HG03575 (cell line): ENCODE results near the gene VRK2.
"Not testable (repeated sequence)": the region's sequence is repeated elsewhere in the genome, so short reads cannot be mapped to it uniquely, and the experiment has no call there.

Source experiments
- ATAC-seq: cut with Tn5 transposase; IDR thresholded peaks from one replicate; pipeline ENCODE4 v1.9.1; 2021; ENCODE audit not compliant: unreplicated experiment, insufficient number of reproducible peaks, low FRiP score; ENCODE audit errors: extremely low read depth

VRK2 gene

DNA sequence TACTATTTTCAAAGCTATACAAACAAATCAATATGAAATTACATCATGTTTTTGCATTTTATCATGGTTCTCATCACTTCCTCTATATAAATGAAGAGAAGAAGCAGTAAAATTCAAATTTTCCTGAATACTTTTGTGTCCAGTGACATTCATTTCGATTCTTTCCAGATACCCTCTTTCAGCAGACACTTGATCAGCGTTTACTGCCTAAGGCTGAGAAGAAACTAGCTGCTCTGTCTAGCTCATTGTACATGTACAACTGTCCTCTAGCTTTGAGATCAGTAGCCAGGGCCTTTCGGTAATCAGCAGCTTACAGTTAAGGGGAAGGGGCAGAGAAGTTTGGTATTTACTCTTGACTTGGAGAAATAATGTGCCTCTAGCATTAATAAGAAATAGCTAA is 4.8 kb downstream of the VRK2 start:
- no peak for ATAC-seq

DNA sequence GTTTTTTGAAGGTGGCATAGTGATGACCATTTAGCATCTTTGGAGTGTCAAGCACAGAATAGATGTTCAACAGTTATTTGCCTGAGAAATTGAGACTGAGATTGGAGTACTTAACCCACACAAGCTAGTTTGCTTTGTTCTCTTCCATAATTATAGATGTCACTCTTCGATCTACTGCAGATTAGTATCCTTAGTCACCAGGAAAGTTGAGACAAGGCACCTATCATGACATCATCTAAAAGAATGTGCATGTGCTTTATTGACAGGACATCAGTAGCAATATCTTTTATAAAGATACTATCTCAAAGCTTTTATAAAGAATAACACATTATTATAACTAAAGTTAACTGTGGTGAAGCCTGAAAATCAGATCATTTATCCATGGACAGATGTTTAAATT is 6.4 kb downstream of the VRK2 start:
- ATAC-seq, result no peak

DNA sequence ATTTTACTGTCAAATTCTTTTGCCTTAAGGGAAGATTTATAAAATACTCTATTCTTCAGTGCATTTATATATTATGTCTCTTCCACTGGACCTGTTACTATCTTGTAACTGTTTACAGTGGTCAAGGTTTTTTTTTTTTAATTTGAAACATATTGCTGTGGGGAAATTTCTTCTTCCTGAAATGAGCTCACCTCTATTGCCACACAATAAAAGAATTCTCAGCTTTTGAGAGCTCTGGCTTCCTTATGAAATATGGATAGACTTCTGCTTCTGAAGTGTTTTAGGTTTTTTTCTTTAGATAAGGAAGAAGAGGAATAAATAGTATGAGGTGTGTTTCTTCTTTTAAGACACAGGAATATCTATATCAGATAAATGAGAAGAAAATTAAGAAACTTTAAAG is 7.7 kb downstream of the VRK2 start:
- no peak for ATAC-seq

DNA sequence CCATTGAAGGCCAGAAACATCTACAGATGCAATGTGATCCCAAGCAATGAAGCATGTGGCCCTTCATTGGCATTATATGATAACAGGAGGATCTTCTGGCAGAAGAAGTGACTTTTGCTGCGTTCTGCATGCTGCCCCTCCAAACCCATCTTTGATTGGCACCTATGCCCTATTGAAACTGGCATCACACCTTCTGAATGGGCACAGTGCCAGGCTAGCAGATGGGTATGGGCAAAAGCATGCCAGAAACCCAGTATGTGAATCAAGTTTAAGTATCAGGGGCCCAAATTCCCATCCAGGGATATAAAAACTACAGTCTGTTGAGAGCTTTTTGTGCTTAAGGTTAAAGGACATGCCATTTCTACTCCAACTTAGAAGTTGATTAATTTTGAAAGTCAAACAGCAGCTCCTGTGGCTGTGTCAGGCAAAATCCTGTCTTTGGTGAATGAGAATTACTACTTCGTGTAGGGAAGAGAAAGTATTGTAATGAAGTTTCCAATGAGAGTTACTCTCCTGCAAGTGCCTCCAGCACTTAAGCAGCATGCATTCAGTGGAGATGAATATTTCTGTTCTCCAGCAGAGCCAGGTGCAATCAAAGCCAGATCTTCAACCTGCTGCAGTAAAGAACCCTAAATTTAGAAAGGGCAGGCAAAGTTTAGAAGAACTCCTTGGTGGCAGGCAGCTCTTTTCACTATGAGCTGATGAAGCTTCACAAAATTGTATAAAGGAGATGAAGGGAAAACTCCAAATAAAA is 8.6 kb downstream of the VRK2 start:
- ATAC-seq, result no peak

DNA sequence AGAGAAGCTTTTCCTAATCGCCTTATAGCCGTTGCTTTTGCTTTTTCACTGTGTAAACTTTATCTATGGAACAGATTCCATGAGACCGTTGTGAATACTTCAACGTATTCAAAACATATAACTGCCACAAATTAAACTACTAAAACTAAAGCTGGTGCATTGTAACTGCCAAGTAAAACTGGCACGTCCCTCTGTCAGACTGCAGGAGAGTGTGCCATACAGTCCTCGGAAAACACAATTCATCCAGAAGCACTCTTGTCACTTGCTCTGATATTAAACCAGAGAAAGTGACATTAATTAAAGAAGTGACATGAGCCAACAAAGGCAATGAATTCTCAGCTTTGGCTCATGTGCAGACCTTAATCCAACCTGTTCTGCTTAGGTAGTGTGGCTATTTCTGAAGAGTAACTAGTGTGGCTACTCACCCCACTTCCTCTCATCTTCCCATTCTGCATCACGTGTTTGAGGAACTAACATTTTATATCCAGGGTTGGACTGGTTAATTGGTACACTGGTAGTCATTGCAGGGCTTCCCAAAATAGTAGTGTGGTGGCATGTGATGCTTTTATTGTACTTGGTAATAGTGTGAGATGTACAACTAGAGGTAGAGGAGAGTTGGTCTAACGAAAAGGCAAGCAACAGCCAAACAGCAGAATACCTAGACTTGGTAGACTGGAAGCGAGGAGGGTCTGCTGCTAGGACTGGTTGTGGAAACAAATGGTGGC is 9.7 kb downstream of the VRK2 start:
- ATAC-seq, result no peak

DNA sequence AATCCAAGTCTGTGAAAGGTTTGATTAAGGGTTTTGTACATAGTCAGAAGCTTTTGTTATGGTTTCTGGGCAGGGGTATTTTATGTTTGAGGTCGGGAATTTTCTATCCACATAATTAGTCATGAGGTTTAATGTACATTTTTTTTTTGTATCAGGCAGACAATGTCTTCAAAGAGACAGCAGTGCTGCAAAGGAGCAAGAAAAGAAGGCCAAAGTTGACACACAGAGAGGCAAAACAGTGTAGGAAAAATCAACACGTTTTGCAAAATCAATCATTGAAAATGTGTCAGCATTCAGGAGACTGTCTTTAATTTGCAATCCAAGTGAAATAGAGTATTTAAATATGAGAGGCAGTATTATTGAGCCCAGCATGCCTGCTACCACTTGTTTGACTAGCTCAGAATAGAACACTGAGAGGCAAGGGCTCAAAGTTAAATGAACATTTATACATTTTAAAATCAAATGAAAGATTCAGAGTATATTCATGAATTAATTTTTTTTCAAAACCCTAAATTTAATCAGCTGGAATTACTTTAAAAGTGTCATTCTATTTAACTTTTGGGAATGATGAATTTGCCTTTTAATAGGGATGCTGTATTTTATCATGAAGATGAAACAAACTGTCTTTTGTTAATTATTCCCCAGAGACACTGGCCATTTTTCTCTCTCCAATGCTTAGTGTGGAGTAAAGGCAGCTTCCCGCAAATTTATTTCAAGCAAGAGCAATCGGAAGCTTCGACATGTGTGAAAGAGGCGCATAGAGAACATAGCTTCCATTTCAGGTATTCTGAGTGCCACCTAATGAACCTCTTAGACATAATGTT is 11.3 kb downstream of the VRK2 start:
- ATAC-seq, result no peak

DNA sequence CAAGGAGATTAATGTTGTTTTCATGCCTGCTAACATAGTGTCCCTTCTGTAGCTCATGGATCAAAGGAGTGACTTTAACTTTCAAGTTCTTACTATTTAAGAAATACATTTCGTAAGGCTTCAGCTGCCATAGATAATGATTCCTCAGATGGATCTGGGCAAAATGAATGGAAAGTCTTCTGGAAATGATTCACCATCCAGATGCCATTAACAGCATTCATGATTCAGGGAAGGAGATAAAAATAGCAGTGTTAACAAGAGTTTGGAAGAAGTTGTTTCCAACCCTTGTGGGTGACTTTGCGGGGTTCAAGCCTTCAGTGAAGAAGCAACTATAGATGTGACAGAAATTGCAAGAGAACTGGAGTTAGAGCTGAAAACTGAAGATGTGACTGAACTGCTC is 17.0 kb downstream of the VRK2 start:
- no peak for ATAC-seq

DNA sequence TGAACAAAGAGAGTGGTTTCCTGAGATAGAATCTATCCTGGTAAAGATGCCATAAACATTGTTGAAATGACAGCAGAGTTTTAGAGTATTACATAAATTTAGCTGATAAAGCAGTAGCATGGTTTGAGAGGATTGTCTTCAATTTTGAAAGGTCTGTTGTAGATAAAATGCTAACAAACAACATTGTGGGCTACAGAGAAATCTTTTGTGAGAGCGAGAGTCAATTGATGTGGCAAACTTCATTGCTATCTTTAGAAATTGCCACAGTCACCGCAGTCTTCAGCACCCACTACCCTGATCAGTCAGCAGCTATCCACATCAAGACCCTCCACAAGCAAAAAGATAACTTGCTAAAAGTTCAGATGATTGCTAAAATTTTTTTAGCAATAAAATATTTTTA is 17.5 kb downstream of the VRK2 start:
- ATAC-seq, result no peak

DNA sequence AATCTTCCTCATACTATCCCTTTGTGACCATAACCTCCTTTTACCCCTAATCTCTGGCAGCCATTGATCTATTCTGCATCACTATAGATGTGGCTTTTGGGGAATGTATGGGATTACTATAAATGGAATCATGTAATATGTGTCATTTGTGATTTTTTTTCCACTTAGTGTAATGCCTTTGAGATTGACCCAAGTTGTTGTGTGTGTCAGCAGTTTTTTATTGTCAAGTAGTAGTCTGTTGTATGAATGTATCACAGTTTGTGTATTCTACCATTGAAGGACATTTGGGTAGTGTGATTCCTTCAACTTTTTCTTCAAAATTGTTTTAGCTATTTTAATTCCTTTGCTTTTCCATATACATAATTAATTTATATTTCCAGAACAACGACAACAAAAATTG is 18.6 kb downstream of the VRK2 start:
- no peak for ATAC-seq

DNA sequence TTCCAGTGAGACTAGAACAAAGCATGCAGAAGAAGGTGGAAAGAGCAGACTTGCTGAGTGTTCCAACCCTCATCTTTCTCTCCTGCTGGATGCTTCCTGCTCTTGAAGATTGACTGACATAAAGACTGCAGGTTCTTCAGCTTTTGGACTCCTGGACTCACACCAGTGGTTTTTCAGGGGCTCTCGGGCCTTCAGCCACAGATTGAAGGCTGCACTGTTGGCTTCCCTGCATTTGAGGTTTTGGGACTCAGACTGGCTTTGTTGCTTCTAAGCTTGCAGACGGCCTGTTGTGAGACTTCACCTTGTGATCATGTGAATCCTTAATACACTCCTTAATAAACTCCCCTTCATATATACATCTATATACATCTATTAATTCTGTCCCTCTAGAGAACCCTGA is 20.4 kb downstream of the VRK2 start:
- ATAC-seq, result no peak

DNA sequence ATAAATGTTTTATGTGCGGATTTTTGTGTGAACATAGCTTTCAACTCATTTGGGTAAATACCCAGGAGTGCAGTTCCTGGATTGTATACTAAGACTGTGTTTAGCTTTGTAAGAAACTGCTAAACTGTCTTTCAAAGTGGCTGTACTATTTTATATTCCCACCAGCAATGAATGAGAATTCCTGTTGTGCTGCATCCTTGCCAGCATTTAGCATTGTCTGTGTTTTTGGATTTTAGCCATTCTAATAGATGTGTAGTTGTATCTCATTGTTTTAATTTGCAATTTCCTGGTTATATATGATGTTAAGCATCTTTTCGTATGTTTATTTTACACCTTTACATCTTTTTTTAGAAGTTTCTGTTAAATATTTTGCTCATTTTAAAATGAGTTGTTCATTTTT is 24.2 kb downstream of the VRK2 start:
- ATAC-seq, result no peak

DNA sequence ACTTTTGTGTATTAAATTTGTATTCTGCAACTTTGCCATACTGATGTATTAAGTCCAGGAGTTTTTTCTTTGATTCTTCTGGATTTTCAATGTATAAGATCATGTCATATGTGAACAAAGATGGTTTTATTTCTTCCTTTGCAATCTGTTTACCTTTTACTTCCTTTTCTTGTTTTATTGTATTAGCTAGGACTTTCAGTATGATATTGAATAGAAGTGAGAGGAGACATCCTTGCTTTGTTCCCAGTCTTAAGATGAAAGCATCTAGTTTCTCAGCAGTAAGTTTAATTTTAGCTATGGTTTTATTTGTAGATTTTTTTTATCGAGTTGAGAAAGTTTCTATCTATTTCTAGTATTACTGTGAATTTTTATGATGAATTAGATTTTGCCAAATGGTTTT is 25.5 kb downstream of the VRK2 start:
- ATAC-seq, result no peak

DNA sequence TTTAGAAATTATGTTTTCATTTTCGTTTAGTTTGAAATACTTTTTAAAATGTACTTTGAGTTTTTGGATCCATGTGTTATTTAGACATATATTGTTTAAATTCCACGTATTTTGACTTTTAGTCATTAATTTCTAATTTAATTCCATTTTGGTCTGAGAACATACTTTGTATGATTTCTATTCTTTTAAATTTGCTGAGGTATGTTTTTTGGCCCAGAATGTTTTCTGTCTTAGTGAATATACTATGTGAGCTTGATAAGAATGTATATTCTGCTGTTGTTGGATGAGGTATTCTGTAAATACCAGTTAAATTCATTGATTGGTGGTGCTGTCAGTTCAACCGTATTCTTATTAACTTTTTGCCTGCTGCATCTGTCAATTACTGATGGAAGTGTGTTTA is 26.4 kb downstream of the VRK2 start:
- ATAC-seq, result no peak

DNA sequence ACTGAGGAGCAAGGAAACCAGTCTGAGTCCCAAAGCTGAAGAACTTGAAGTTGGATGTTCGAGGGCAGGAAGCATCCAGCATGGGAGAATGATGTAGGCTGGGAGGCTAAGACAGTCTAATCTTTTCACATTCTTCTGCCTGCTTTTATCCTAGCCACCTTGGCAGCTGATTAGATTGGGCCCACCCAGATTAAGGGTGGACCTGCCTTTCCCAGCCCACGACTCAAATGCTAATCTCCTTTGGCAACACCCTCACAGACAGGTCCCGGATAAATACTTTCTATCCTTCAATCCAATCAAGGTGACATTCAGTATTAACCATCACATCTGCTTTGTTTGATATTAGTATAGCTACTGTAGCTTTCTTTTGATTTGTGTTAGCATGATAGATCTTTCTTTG is 27.1 kb downstream of the VRK2 start:
- ATAC-seq, result no peak

DNA sequence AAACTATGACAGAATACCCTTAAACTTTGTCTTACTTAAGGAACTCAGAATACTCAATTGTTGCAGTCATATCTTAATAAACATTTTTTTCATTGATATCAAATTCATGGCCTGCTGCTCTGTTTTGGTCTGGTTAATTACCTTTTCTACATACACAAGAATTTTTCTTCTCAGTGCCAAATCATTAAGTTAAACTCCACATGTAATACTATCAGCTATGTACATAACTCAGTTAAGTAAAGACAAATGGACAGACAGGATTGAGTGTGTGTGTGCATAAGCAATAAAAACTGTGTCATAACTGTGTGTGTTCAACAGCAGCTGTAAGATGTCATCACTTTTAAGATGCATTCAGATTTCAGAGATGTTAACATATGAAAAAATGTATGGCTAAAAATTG is 34.4 kb downstream of the VRK2 start:
- ATAC-seq, result no peak

DNA sequence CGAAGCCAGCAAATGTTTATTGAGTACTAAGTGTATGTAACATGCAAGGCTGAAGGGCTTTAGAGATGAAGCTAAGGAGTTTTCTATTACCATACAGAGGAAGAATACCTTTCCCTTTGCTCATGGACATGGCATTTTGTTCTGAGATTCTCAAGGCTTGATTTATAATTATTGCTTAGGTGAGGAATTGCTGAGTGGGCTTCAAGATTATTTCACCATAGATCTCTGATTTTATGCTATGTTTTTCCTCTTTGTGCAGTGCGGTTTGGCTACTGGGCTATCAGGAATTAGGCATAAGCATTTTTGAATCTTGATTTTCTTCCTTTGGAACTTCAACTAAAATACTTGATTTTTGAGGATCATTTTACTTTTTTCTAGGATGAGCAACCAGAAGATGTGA is 42.5 kb downstream of the VRK2 start:
- ATAC-seq, result no peak

DNA sequence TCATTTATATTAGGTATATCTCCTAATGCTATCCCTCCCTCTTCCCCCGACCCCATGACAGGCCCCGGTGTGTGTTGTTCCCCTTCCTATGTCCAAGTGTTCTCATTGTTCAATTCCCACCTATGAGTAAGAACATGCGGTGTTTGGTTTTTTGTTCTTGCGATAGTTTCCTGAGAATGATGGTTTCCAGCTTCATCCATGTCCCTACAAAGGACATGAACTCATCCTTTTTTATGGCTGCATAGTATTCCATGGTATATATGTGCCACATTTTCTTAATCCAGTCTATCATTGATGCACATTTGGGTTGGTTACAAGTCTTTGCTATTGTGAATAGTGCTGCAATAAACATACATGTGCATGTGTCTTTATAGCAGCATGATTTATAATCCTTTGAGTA is 46.2 kb downstream of the VRK2 start:
- not testable (repeated sequence) for ATAC-seq

DNA sequence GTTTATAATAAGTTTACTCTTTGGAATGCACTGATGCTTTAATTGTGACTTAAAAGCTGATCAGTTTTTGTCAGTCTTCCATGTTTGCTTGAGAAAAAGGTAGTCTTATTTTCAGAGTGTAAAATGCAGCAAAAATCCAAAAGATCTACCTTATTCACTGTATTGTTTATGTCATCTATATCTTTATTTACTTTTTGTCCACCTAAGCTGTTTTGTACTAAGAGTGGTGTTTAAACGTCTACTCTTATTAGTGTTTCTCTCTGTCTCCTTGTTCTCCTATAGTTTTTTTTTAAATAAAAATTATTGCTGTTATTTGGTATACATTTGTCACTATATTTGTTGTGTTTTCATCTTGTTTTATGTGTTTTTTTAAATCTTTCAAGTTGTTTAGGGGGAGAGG is 50.4 kb downstream of the VRK2 start:
- ATAC-seq, result no peak

DNA sequence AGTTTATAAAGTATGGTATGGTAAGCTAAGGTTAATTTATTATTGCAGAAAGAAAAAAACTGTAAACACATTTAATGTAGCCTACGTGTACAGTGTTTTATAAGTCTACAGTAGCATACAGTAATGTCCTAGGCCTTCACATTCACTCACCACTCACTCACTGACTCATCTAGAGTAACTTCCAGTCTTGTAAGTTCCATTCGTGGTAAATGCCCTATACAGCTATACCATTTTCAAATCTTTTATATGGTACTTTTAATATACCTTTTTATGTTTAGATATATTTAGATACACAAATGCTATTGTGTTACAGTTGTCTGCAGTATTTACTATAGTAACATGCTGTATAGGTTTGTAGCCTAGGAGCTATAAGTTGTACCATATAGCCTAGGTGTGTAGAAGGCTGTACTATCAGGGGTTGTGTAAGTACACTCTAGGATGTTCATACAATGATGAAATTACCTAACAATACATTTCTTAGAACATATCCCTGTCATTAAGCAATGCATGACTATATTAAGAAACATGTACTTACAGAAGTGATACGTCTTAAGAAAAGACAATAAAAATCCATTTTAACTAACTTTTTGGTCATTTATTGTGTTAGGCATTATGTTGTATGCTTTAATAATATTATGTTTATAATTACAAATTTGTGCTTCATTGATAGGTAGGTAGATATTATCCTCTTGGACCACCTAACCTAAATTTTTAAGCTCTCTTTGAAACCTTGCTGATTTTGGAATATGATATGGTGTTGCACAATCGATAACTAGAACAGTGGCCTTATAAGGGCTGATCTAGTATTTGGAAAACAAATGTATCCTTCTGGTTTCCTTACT is 51.9 kb downstream of the VRK2 start:
- no peak for ATAC-seq
